ENCODE data around the gene CNN3.
A peak's percentile ranks its signal among the peaks of the same experiment; 100 is the strongest.

Gene CNN3

DNA sequence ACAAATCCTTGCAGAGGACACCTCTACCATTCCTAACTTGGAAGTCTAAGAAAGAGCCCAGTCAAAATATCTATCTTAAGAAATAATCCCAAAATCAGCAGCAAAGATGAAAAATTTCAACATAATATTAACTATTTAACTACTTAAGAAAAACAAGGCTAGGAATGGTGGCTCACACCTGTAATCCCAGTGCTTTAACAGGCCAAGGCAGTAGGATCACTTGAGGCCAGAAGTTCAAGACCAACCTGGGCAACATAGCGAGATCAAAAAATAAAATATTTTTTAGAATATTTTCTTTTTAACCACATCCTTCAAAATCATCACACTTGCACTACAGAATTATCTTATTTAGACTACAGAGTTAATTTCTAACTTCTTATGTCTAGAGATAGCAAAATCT lies 4.9 kb downstream of the CNN3 start:
- DNase-seq, result no peak

DNA sequence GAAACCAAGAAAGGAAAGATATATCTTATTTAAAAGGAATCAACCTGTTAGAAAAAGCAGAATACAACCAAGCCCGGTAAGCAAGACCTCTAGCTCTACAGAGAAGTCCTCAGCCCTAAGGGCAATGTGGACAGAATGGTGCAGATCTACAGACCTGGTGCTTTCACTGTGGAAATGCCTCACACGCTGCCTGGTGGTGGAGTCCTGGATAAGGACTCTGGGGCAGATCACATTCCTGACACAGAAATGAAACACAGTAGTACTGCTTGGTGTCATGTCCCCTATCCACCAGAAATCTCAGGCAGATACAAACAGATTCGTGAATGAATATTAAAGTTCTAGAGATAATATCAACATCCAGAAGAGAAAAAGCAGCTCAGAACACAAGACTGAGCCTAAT lies 6.8 kb downstream of the CNN3 start:
- DNase-seq, result no peak

DNA sequence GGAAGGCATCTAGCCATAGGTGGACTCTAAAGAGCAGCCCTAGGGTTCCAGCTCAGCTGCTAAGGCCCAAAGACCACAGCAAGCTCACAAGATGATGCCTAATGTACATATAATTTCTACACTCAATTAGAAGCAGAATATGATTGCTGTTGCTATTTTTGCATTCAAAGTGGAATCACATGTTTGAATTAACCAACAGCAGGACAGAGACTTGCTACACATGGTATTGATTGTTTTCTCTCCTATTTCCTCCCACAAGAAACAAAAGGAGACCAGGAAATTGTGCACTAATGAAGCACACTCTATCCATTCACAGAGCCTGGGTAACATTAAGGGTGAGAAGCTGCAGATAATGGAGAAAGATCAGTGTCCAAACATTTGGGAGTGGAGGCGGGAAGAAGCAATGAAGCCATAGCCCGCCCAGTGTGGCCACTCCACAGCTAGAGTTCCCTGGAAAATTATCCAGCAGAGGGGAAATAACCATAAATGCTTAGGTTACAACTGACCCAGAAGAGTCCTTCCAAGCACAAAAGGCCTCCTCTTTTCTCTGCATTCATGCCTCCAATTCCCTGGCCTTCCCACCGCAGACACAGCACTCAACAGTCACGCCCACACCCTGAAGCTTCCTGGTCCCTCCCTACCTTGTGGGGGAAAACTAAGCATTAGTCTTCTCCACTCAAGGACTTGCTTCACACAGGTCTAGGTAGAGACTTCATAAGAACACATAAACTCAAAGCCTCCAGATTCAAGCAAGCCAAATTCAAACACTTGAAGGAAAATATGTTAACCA lies 7.5 kb downstream of the CNN3 start:
- no peak for DNase-seq

DNA sequence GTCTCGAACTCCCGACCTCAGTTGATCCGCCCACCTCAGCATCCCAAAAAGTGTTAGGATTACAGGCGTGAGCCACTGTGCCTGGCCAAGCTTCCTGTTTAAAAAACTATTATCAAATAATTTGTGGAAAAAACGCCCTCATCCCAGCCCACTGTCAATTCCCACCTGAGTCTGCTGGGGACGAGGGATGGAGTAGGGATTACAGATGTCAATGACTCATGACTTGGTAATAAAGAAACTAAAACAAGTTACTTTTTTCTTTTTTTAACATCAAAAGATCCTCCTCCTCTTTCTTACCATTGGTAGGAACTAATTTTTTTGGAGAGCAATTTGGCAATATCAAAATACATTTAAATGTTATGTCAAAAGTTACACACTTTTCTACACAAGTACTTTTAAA lies 9.7 kb downstream of the CNN3 start:
- no peak for DNase-seq

DNA sequence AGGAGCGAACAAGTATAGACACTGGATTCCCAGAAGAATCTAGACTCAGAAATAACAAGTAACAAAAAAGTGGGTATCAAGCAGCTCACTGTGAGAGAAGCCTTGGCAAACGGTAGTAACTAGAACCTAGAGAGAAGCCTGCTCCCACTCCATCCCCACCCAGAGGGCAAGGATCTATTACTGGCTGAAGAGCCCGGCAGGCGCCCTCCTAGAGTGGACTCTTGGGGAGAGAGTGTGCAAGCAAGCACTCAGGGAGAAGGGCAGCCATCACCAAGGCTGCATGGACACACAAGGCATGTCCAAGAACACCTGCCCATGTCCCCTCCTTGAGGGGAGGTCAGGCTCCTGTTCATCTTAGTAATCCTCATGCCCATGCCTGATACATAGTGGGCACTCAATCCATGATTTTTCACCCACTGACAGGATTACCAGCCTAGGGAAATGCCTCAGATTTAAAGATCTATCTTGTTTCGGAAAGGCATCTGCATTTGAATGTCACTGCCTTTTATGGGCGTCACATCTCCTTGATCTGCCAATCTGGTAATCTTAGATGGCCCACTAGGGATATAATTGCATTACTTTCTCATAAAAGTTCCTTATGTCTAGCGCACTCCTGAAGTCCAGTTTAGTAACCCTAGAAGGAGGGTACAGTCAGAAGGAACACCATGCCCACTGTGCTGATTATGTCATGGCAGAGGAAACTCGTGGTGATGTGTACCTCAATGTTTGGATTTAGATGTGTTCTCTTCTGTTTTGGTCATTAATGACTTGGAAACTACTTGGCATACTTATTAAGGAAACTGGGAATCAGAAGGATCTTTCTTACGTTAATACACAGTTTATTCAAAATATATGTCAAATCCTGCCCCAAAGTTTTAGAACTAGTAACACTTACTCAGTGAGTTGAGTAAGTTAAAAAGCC lies 14.4 kb downstream of the CNN3 start:
- DNase-seq, result no peak

DNA sequence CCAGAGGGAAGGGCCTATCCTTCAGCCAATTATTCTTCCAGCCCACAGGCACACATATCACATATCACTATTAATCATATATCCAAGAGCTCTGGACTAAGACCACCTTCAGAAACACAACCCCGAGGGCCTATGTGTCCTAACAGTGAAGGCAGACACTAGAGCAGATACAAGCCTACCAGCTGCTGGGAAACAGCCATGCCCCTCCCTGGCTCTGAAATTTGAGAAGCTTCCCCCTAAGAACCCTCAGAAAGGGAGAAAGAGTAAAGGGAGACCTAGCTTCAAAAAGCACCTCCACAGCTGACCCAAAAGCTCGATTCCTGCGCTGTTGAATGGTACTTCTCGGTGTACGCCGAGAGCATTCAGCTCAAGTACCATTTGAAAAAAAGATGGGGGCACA lies 17.4 kb downstream of the CNN3 start:
- DNase-seq, result no peak

DNA sequence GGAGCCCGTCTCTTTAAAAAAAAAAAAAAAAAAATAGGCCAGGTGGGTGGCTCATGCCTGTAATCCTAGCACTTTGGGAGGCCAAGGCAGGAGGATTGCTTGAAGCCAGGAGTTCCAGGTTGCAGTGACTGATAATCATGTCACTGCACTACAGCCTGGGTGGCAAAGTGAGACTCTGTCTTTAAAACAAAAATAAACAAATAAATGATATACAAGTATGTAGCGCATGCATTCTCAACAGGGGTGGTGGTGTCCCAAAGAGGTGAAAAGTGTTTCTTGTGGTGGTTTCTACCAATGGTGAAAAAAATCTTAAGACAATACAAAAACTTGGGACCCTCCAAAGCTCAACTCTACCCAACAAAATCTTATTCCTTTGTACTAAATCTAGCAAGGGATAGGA lies 17.9 kb downstream of the CNN3 start:
- DNase-seq, result no peak

DNA sequence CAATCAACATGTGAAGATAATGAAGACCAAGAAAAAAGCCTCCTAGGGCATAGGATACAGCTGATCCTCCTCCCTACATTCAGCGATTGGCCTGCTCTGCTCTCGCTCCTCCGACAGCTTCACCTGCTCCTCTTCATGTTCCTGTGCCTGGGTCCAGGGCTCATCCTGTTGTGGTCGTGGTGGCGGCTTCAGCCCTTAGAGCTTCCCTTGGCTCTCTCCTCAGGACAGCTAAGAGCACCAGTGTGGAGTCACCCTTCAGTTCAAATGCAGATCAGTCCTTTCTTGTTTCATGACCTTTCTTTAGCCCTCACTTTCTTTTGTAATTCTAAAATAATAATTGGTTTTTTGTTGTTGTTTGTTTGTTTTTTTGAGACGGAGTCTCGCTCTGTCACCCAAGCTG lies 18.7 kb downstream of the CNN3 start:
- DNase-seq, result no peak

DNA sequence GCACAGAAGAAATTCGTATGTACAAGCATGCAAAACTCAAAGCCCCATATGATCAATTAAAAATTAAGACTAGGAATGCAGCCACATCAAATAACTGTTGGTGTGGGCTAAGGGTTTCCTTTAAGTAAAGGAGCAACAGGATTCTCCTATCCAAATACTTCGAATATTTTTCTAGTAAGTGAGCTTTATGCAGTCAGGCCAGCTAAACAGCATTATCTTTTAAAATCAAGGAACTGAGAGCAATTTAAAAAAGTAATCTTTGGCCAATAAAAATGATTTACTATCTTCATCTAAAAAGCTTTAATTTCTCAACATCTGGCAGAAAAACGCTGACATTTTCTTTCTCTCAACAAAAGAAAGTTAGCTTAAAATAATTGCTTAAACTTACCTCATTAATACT lies 19.8 kb downstream of the CNN3 start:
- DNase-seq, result no peak

DNA sequence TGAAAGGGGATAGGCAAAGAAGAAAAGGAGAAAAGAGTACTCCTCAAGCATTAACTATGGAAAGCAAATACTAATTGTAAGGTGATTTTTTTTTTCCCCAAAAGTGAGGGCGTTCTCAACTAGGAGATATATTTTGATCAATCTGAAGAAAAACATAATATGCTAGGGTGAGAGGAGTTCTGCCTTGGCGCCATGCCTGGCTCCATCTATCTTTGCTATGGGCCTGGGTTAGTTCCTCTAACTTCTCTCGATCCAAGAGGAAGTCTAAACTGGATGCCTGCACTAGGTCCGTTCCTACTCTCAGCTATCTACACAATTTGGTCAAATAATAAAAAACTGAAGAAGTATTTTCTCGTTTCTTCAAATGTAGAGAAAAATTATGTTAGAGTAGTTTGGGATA lies 20.5 kb downstream of the CNN3 start:
- no peak for DNase-seq

DNA sequence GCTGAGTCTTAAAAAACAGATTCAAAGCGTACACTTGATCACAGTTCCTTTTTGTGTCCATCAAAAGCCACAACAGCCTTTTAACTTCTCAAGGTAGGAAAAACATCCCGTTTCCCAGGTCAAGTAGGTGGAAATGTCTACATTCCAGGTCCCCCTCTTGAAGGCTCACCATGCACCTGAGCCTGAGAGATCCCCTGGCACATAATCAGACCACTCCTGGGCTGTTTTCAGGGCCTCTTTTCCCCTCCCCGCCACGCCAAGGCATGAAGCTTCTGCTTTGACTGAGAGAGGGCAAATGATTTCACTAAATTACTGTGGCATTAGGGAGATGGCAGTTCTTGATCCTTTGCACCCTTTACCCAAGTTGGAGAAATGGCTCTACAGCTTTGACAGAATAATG lies 21.7 kb downstream of the CNN3 start:
- DNase-seq, result no peak

DNA sequence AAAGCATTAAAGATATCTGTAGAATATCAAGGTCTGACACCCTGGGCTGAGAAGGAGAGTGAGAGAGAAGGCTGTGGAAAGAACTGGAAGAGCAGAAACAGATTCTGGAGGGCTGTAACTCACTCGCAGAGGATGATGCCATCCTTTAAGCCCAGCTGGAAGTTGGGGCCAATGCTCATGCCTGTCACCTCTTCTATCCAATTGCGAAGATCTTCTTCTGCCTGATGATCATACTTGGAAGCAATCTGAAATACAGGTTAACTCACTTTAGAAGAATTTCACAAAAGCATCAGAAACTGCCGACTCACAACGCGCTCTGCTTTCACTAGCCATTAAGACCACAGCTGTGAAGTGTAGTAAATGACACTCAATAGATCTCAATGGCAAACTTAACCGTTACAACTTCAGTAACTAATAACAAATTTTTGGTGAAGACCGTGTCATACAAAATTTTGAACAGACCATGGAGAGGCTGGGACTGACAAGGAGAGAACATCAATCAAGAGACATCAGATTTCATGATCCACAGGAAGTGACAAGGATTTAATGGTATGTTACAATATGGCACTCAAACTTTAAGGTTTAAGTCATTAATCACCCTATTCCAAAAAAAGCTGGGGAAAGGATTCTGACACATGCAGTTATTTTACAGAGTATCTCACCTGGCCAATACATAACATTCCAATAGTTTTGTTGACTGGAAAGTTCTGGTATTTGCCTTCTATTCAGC lies 23.5 kb downstream of the CNN3 start:
- DNase-seq, result no peak

DNA sequence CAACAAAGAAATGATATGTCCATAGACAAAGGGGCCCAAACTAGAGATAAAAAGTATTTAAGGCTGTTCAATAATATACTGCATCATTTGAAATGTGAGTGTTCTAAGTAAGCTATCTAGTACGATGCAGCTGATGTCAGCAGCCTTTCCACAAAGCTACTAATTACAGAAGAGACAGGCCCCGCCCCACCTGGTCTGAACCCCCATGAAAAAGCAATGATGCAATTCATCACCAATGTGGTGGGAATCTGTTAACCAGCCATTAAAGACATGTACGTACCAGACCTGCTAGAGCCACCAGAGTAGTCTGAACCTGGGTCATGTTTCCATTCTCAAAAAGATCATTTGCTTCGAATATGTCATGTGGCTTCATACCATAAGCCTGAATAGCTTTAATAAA lies 25.1 kb downstream of the CNN3 start:
- DNase-seq, result no peak

DNA sequence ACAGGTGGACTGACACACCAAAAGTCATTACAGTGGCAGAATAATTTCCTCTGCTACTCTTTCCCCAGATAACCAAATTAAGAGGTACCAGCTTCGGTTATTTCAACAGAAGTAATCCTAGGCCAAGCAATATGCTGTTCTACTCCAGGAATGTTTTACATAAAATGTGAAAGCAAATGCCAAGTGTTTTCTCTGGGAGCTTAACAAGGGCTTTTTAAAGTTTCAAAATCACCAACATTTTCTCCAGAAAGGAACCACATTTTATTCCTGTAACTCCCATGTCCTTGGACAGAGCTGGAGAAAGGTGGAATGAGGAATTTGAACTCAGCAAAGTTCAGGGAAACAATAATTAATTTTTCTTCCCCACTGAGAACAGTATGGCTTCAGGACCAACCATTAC lies 27.2 kb downstream of the CNN3 start:
- DNase-seq, result no peak

DNA sequence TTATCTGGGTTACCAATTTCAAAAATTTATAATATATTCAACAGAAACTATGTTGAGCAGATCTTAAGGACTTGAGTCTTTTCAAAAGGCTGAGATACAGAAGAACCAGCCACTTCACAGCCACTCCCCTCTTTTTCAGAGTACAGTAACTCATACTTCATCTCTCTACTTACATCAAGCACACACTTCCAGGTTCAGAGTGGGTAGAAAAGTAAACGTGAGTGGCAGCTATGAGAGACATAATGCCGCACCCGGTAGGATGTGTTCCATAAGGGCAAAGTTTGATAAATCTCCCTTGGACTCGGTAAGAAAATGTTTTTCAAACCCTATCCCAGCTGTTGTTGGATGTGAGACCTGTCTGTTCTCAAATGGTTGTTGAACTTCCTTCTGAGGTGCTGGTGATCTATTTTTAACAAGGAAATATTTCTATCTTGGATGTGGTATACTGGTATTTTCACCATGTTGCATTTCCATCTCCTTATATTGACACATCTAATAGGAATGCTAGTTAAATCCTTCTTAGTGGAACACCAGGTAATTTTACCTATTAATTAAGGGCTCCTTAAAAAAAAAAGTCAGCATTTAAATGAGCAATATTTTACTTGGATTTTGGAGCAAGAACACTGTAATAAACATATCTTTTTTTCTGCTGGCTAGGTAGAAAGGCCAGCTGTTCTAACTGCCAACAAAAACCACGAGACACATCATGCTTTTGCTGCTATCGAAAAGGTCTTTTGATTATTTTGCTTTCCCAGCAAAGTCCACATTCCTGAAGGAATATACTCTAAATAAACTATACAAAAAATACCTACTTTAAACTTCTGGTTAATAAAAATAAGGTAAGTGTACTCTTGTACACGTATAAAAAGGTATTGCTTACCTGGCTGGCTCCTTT lies 28.2 kb downstream of the CNN3 start:
- DNase-seq, result no peak

DNA sequence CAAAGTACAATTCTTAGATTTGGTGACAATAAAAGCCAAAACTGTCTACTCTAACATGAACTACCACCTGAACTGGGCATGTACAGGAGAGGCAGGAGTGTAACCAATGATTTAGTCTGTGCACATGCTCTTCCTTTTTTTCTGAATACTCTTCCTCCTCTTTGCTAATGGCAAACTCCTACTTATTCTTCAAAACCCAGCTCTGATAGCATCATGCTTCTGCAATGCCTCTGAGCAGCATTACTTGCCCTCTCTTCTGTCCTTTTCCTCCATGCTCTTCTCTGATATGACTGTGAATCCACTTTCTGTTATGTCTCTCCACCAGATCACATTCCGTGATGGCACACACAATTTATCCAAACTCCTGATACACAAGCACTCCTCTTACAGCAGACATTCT lies 31.4 kb downstream of the CNN3 start:
- no peak for DNase-seq

DNA sequence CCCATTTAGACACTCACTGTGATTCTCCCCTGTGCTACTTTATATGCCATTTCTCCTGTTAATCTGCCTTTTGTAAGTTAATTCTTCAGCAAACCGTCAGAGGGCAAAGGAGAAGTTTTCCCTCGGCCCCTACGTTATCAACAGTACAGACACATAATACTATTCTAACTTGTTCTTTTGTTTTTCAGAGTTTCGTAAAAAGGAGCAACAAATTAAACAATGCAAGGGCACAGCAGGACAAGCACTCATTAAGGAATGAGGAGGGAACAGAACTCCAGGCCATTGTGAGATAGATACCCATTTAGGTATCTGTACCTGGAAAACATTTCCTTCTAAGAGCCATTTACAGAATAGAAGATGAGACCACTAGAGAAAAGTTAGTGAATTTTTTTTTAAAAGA lies 32.3 kb downstream of the CNN3 start:
- no peak for DNase-seq

DNA sequence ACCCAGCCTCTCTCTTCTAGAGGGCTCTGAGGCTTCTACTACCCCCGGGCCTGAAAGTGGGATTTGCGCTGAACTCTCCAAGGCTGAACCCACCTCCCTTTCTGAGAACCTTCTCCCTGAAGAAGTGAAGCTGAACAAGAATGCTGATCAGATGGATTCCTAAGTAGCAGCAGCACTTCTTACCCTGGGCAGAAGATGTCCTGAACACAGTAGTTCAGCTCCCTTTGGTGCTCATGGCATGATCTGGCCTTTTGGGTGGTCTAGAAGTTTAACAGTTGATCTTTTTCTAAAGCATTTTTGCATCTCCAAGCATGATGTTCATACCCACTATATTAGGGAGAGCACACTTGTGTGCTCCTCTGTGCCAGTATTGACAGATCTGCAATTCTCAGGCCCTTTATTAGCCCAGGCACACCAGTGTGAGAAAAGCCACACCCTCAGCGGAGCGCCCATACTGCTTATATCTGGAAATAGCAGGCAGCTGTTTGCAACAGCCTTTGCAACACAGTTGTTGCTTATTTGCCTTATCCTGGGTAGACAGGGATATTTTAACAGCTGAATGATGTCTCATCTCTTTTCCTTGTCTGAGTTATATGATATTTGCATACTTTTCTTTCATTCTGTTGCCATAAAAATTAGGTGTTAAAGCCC lies 34.2 kb downstream of the CNN3 start:
- DNase-seq, result no peak

DNA sequence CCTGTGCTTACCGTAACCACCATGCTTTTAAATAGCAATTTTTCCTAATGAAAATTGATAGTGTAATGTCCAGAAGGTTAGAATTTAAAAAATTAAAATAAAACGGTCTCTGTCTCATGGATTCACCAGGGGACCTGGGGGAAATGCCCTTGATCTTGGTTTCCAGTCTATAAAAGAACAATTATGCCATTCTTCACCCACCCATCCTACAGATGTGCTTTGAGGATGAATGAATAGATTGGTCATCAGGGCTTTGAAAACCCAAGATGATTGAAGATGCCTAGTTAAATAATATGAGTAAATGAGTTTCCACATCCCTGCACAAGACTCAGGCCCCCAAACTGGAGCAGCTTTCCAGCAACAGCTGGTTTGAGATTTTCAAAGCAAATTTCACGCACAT lies 38.7 kb downstream of the CNN3 start:
- DNase-seq, result no peak

DNA sequence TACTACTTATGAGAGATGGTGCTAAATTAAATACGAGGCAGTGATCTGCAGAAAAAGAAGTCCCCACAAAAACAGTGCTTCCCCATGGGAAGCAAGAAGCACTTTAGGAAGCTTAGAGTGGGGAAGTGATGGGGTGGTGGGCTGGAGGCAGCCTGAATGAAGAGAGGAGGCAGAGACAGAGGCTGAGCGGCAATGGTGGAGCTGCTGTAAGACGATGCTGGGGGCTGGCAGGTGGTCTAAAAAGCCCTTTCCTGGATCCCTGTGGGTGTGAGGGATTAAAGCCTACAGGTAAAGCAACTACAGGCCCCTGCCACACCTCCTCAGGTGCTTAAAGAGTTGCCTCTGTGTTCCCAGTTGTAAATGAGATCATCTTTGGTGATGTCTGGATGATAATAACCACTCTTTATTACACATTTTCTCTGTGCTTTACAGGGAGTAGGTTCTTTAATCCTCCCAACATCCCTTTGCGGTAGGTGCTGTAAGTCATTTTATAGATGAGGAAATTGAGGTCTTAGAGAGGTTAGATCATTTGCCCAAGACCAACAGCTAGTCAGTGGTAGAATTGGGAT lies 39.2 kb downstream of the CNN3 start:
- DNase-seq, result peak; percentile 31

DNA sequence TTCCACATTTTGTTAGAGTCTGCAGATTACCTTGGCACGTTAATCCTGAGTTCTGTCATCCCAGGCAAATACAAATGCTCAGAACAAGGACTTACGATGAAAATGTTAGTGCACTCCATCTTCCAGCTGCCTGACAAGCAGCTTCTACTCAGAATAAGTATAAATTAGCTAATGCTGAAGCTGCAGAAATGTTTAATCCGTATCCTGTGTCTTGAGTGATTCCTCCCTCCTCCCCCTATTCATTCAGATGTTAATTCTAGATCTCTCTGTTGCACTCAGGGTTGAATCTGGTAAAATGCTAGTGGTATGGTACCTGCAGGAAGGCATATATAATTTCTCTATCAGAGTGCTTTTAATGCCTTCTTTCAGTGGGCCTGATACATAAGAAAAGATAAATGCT lies 39.8 kb downstream of the CNN3 start:
- DNase-seq, result no peak

DNA sequence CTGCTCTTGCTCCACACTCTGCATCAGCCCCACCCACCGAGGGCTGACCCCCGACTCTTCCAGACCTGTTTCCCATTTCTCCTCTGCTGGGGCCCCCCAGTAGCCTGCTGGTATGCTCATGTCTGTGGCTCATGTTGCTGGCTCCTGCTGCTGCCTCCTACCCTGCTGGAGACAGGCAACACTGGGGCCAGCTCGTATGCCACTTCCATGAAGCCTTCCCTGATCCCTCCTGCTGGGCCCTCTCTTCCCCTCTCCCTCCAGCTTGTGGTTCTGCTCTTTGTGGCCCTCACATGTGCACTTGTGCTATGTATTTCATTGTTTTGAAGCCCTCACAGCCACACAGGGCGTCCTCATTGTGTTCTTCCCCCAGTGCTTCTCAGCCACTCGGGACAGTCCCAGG lies 40.5 kb downstream of the CNN3 start:
- no peak for DNase-seq
